ENCODE data around the gene PTPRT.

PTPRT gene

GRCh38 chr20:42483730-42484303 is 705.9 kb downstream of the PTPRT start:
- DNase-seq (ENCODE audit: low read depth in 2 of 2): no peak

GRCh38 chr20:42482808-42483207 is 706.9 kb downstream of the PTPRT start:
- DNase-seq (ENCODE audit: low read depth in 2 of 2): no peak

GRCh38 chr20:42475773-42476172 is 713.9 kb downstream of the PTPRT start:
- DNase-seq (ENCODE audit: low read depth in 2 of 2): no peak

- DNase-seq (ENCODE audit: low read depth in 2 of 2): no peak
These were observed 715.1 kb downstream of the PTPRT start for GRCh38 chr20:42474646-42475045.

GRCh38 chr20:42472198-42472597 is 717.5 kb downstream of the PTPRT start:
- DNase-seq (ENCODE audit: low read depth in 2 of 2): no peak

- no peak for DNase-seq (ENCODE audit: low read depth in 2 of 2)
These were observed 727.6 kb downstream of the PTPRT start for GRCh38 chr20:42461965-42462593.

GRCh38 chr20:42461291-42461690 is 728.4 kb downstream of the PTPRT start:
- no peak for DNase-seq (ENCODE audit: low read depth in 2 of 2)

GRCh38 chr20:42447270-42447669 is 742.4 kb downstream of the PTPRT start:
- DNase-seq (ENCODE audit: low read depth in 2 of 2): no peak

- DNase-seq (ENCODE audit: low read depth in 2 of 2): no peak
These were observed 744.9 kb downstream of the PTPRT start for GRCh38 chr20:42444799-42445198.

GRCh38 chr20:42443200-42443599 is 746.5 kb downstream of the PTPRT start:
- DNase-seq (ENCODE audit: low read depth in 2 of 2): no peak

- DNase-seq (ENCODE audit: low read depth in 2 of 2): no peak
These were observed 747.0 kb downstream of the PTPRT start for GRCh38 chr20:42442716-42443115.

GRCh38 chr20:42441864-42442331 is 747.8 kb downstream of the PTPRT start:
- no peak for DNase-seq (ENCODE audit: low read depth in 2 of 2)

- no peak for DNase-seq (ENCODE audit: low read depth in 2 of 2)
These were observed 748.4 kb downstream of the PTPRT start for GRCh38 chr20:42441196-42441863.

- no peak for DNase-seq (ENCODE audit: low read depth in 2 of 2)
These were observed 754.5 kb downstream of the PTPRT start for GRCh38 chr20:42435230-42435629.

- no peak for DNase-seq (ENCODE audit: low read depth in 2 of 2)
These were observed 757.0 kb downstream of the PTPRT start for GRCh38 chr20:42432496-42433334.

- no peak for DNase-seq (ENCODE audit: low read depth in 2 of 2)
These were observed 759.1 kb downstream of the PTPRT start for GRCh38 chr20:42430598-42430997.

GRCh38 chr20:42429761-42430458 is 759.8 kb downstream of the PTPRT start:
- no peak for DNase-seq (ENCODE audit: low read depth in 2 of 2)

- no peak for DNase-seq (ENCODE audit: low read depth in 2 of 2)
These were observed 769.7 kb downstream of the PTPRT start for GRCh38 chr20:42419814-42420532.

- no peak for DNase-seq (ENCODE audit: low read depth in 2 of 2)
These were observed 782.9 kb downstream of the PTPRT start for GRCh38 chr20:42406826-42407225.

- no peak for DNase-seq (ENCODE audit: low read depth in 2 of 2)
These were observed 787.3 kb downstream of the PTPRT start for GRCh38 chr20:42402455-42402854.

GRCh38 chr20:42401613-42402012 is 788.1 kb downstream of the PTPRT start:
- no peak for DNase-seq (ENCODE audit: low read depth in 2 of 2)
